Stimulated activated CD4-positive, alpha-beta T cell treated with anti-CD3 and anti-CD28 coated beads, Interleukin-2, amount 100 ng/mL, for 4 hours (primary cell): Measurements from ENCODE around the gene PIAS2.
"Not testable (repeated sequence)": the region's sequence is repeated elsewhere in the genome, so short reads cannot be mapped to it uniquely, and the experiment has no call there.

Experiments
- DNase-seq: peaks from one replicate; pipeline ENCODE4 v3.0.0-alpha.2; 2020; ENCODE audit warnings: low read depth

The PIAS2 gene

DNA sequence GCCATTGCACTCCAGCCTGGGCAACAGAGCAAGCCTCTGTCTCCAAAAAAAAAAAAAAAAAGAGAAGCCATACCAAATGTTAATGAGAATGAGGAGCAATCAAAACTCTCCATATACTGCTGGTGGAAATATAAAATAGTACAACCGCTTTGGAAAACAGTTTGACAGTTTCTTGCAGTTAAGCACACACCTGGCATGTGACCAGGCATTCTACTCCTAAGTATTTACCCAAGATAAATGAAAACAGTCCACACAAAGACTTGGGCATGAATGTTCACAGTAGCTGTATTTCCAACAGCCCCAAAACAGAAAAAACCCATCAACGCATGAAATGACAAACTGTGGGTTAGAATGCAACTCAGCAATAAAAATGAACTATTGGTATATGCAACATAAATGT is 84.5 kb downstream of the PIAS2 start:
- no peak for DNase-seq

GRCh38 chr18:46832422-46832821 is 84.9 kb downstream of the PIAS2 start:
- DNase-seq, result not testable (repeated sequence)

DNA sequence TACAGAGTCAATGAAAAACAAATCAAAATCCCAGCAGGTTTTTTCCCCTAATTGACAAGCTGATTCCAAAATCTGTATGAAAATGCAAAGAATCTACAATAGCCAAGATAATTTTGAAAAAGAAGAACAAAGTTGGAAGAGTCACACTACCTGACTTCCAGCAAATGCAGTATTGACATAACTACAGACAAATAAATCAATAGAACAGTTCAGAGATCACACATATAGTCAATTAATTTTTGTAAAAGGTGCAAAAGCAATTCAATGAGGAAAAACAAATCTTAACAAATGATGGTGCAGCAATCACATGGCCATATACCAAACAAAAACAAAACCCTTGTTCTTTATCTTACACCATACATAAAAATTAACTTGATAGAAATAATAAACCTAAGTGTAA is 85.9 kb downstream of the PIAS2 start:
- DNase-seq, result no peak

DNA sequence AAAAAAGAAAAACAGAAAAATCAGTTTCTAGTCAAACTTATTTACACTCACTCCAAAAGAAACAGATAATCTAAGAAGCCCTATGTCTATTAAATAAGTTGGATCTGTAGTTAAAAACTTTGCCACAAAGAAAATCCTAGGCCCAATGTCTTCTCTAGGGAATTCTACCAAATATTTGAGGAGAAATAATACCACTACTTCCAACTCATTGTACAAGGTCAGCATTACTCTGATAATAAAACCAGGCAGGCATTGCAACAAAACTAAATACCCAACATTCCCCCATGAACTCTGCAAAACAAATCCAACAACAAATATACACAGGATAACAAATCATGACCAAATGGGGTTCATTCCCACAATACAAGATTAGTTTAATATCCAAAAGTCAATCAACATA is 86.7 kb downstream of the PIAS2 start:
- no peak for DNase-seq

DNA sequence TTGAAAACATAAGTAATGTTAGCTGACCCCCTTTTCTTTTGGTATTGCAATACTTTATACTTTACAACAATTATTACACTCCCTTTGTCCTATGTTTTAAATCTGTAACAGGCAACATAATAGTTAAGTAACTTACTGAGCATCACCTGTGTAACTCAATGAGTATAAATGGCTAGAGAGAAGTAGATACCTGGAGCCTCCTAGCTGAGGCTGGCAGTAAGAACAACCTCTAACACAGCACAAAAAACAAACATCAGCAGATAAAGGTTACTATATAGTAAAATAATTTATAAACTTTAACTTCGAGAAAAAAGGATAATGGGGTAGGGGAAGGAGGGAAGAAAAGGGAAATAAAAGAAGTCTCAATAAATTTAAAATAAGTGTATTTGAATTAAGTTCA is 87.4 kb downstream of the PIAS2 start:
- no peak for DNase-seq

DNA sequence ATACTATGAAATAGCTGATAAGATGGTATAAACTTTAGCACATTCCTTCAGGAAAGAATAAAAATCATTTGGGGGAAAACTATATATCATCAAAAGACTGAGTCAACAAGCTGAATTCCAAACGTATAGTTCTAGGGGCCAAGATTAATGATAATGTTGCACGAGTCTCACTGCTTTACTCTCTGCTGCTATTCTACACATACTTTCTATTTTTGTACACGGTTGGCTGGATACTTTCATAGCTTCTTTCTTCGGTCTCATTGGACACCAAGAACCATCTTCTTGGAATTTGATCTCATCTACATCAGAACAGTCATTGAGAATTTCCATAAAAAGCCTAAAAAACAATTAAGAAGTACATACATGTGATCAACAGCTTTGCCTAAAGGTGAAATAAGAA is 87.8 kb downstream of the PIAS2 start:
- no peak for DNase-seq

DNA sequence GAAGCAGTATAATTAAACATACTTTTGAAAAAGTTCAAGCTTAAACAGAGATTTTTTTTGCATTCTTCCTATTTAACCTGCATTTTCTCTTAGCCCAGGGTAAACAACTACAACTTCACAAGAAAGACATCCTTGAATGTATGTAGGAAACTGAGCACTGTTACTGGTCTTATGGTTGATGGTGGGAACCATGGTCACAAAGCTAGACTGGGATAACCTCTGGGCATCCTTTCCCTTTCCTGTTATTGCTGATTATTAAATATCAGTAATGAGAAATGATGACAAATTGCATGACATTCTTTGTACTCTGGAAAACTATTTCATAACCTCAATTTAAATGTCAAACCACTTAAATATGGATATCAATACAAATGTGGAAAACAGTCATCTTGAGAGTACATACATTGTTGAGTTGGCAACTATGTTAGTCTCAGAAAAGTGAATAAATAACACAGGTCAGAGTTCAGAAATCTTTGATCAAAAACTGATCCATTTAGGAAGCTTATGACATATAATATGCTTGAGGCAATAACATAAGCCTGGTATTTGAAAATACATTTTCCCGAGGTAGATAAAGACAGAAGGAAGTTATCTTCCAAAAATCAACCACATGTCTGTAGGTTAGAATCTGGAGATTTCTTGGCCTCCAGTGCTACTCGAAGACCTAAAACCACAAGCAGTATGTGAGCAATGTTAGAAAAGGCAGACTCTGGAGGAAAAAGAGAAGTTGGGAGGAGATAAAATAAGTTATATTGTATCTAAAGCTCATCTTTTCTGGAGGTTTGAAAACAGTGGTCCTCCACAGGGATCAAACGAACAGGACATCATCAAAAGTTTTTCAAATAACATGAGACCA is 95.2 kb downstream of the PIAS2 start:
- DNase-seq, result no peak

GRCh38 chr18:46820863-46821262 is 96.4 kb downstream of the PIAS2 start:
- no peak for DNase-seq

DNA sequence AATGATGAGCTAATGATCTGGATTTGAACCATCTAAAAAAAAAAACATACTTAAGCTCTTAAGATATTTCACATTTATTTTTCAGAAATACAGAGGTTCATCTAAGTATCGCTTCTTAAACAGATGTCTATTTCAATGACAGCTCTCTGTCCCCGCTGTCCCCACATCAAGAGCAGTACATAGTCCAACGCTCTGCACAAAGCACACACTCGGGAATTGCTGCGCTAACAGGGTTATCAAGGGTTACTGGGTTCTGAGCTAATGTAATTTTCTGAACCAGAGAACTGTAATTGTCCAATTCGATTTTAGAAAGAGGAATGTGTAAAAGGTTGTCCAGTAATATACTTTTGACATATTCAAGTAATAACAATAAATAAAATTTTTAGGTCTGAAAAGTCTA is 101.6 kb downstream of the PIAS2 start:
- no peak for DNase-seq

GRCh38 chr18:46814399-46814798 is 102.9 kb downstream of the PIAS2 start:
- DNase-seq, result no peak

GRCh38 chr18:46812311-46812710 is 105.0 kb downstream of the PIAS2 start:
- DNase-seq, result no peak

- no peak for DNase-seq
These were observed 106.8 kb downstream of the PIAS2 start for GRCh38 chr18:46810481-46811000.

- DNase-seq, result no peak
These were observed 108.2 kb downstream of the PIAS2 start for GRCh38 chr18:46809145-46809544.

DNA sequence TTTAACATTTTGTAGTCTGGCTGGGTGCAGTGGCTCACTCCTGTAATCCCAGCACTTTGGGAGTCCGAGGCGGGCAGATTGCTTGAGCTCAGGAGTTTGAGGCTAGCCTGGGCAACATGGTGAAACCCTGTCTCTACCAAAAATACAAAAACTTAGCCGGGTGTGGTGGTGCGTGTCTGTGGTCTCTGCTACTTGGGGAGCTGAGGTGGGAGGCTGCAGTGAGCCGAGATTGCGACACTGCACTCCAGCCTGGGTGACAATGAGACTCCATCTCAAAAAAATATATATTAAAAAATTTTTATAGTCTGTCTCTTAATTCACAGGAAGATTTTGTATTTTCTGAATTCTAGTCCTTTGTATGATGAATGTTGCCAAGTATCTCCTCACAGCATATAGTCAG is 121.4 kb downstream of the PIAS2 start:
- DNase-seq, result not testable (repeated sequence)

- DNase-seq, result no peak
These were observed 122.7 kb downstream of the PIAS2 start for GRCh38 chr18:46794607-46795006.

DNA sequence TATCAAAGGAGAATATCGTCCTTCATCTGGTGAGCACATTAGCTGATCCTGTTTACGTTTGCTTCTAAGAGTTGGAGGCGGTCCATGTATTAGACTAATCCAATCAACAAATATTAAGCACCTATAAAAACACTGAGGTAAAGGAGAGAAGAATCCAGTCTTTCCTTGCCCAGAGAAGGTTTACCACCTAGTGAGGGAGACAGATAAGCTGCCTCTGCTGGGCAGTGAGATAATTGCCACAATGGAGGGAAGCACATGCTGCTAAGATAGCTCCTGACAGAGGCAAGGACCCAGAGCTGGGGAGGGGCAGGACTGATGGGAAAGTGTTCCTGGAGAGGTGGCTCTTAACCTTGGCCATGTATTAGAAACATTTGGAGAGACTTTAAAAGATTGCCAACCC is 123.7 kb downstream of the PIAS2 start:
- no peak for DNase-seq

GRCh38 chr18:46789088-46789487 is 128.2 kb downstream of the PIAS2 start:
- no peak for DNase-seq

GRCh38 chr18:46787674-46788073 is 129.6 kb downstream of the PIAS2 start:
- no peak for DNase-seq

- no peak for DNase-seq
These were observed 144.9 kb downstream of the PIAS2 start for GRCh38 chr18:46772357-46772756.

DNA sequence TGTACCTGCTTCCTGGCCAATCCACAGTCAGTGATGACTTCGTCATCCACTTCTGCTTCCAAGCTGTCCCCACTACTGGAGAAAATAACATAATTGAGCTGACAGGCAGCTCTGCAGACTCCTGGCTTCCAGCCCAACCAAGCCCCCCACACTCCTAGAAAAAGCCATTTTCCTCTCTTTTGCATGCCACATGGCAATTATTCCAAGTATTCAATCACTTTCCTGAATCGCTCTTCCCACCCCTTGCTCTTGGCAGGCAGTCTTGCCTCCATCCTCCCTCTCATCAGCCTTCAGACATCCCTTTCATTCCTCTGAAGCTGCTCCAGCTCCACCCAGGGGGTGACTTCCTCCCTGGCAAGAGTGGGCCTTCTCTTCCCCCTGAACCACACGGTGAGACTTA is 146.2 kb downstream of the PIAS2 start:
- DNase-seq, result no peak

GRCh38 chr18:46770708-46771107 is 146.6 kb downstream of the PIAS2 start:
- no peak for DNase-seq

GRCh38 chr18:46768166-46768921 is 149.0 kb downstream of the PIAS2 start:
- DNase-seq, result no peak

DNA sequence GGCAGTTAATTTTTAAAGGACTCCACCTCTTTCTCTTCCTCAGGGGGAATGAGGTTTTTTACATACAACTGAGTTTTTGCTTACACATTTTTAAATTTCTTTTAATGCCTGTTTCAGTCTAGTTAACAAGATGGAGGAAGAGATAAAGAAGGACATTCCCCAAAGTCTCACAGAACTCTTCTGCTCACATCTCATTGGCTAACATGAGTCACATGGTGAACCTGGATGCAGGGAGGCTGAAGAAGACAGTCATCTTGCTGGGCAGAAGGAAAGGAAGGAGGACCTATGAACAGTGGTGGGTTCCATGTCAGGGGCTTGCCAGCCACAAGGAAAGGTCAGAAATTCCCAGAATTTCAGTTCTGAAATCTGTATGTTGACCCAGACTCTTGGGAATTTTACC is 150.1 kb downstream of the PIAS2 start:
- no peak for DNase-seq
